Left kidney (tissue), 2 donors: ENCODE data around the gene SPRR4. TPM values are rescaled to one million over a fixed set of nuclear protein-coding genes. Genes with fewer than 3 reads are reported as not detected.
"Not testable (repeated sequence)": the region's sequence is repeated elsewhere in the genome, so short reads cannot be mapped to it uniquely, and the experiment has no call there.

Source experiments
- DNase-seq: peaks from one replicate; pipeline ENCODE4 v3.0.0-alpha.2; 2013
- polyA plus RNA-seq: library from polyadenylated mRNA; unstranded; fragments of 120-200 nt; gene quantifications from one replicate; pipeline ENCODE4 v1.2.1, GENCODE V29; 2013; ENCODE audit not compliant: insufficient read length

The SPRR4 gene
- polyA plus RNA-seq, 1 donor = not detected

GRCh38 chr1:153021829-153022228, 51.4 kb downstream of the SPRR4 start:
- not testable (repeated sequence) for DNase-seq

Other genes with a start within 250 kb of the SPRR4 start
- not detected for gene KPRP, start 212.6 kb upstream of the SPRR4 start, polyA plus RNA-seq
- not detected for gene LCE1F, start 195.5 kb upstream of the SPRR4 start, polyA plus RNA-seq
- gene LCE1E, start 184.4 kb upstream of the SPRR4 start, polyA plus RNA-seq = not detected
- not detected for gene LCE1D, start 173.9 kb upstream of the SPRR4 start, polyA plus RNA-seq
- gene LCE1C, start 164.0 kb upstream of the SPRR4 start, polyA plus RNA-seq = not detected
- gene LCE1B, start 158.7 kb upstream of the SPRR4 start, polyA plus RNA-seq = not detected
- not detected for gene LCE1A, start 143.2 kb upstream of the SPRR4 start, polyA plus RNA-seq
- not detected for gene LCE6A, start 127.8 kb upstream of the SPRR4 start, polyA plus RNA-seq
- gene LCE7A, start 110.7 kb upstream of the SPRR4 start, polyA plus RNA-seq = not detected
- gene SMCP, start 92.3 kb upstream of the SPRR4 start, polyA plus RNA-seq = not detected
- 0.23 TPM for gene IVL, start 62.1 kb upstream of the SPRR4 start, polyA plus RNA-seq
- not detected for gene SPRR5, start 23.4 kb upstream of the SPRR4 start, polyA plus RNA-seq
- not detected for gene SPRR1A, start 13.4 kb downstream of the SPRR4 start, polyA plus RNA-seq
- gene SPRR3, start 31.1 kb downstream of the SPRR4 start, polyA plus RNA-seq = not detected
- not detected for gene SPRR1B, start 60.6 kb downstream of the SPRR4 start, polyA plus RNA-seq
- gene SPRR2D, start 70.5 kb downstream of the SPRR4 start, polyA plus RNA-seq = not detected
- gene SPRR2A, start 86.9 kb downstream of the SPRR4 start, polyA plus RNA-seq = not detected
- gene SPRR2B, start 101.0 kb downstream of the SPRR4 start, polyA plus RNA-seq = not detected
- not detected for gene SPRR2E, start 123.9 kb downstream of the SPRR4 start, polyA plus RNA-seq
- gene SPRR2F, start 142.9 kb downstream of the SPRR4 start, polyA plus RNA-seq = not detected
- gene SPRR2G, start 180.2 kb downstream of the SPRR4 start, polyA plus RNA-seq = not detected
- not detected for gene LELP1, start 232.8 kb downstream of the SPRR4 start, polyA plus RNA-seq
- gene PRR9, start 246.9 kb downstream of the SPRR4 start, polyA plus RNA-seq = not detected